H1 (cell line): ENCODE results near the gene FIGNL1. TPM values are rescaled to one million over a fixed set of nuclear protein-coding genes. Genes with fewer than 3 reads are reported as not detected.

Source experiments
- CTCF ChIA-PET: fragments of 300-600 bp; sonication (Branson Sonifier 250); formaldehyde crosslinking; loops from one replicate; lab custom pipeline; 2021; ENCODE audit not compliant: partially characterized antibody; lab: Charles Lee
- POLR2A ChIA-PET: fragments of 300-600 bp; sonication (Branson Sonifier 250); formaldehyde crosslinking; loops from one replicate; lab custom pipeline; 2021; ENCODE audit warnings: inconsistent platforms; ENCODE audit not compliant: partially characterized antibody; lab: Charles Lee
- DNase-seq, 2 experiments: peaks; one replicate each; pipeline versions ENCODE4 v3.0.0 to v3.0.0-alpha.2; 2010 to 2022; ENCODE audit warnings: low spot score in 2 of 2, low read depth in 1 of 2, mixed read lengths in 1 of 2
- FAIRE-seq: peaks from 2 replicates; lab custom pipeline; 2011; peaks lifted over from hg19 to GRCh38; lab: Jason Lieb, UNC
- H2AFZ ChIP-seq: 2 replicates; pipeline ENCODE4 v1.8.1; 2012; ENCODE audit warnings: low read length, inconsistent platforms
- H2AK5ac ChIP-seq: 2 replicates; pipeline ENCODE4 v1.6.1; 2013; ENCODE audit warnings: low read depth, low read length
- H2BK120ac ChIP-seq: replicated peaks from 2 replicates; pipeline ENCODE3; 2013; ENCODE audit warnings: low read depth, low read length, inconsistent platforms
- H2BK12ac ChIP-seq: 2 replicates; pipeline ENCODE4 v1.6.1; 2013; ENCODE audit warnings: low read depth, low read length
- H2BK15ac ChIP-seq: 2 replicates; pipeline ENCODE4 v1.6.1; 2013; ENCODE audit warnings: low read length
- H2BK20ac ChIP-seq: 2 replicates; pipeline ENCODE4 v1.6.1; 2013; ENCODE audit warnings: low read length
- H2BK5ac ChIP-seq: 2 replicates; pipeline ENCODE4 v1.6.1; 2013; ENCODE audit warnings: low read depth, low read length
- H3K14ac ChIP-seq: 2 replicates; pipeline ENCODE4 v1.6.1; 2013; ENCODE audit warnings: inconsistent platforms; ENCODE audit not compliant: insufficient read length
- H3K18ac ChIP-seq: 2 replicates; pipeline ENCODE4 v1.6.1; 2013; ENCODE audit warnings: low read length; ENCODE audit errors: extremely low read depth
- H3K23ac ChIP-seq: 2 replicates; pipeline ENCODE4 v1.6.1; 2013; ENCODE audit warnings: inconsistent platforms; ENCODE audit not compliant: insufficient read length
- H3K23me2 ChIP-seq: 2 replicates; pipeline ENCODE4 v1.6.1; 2013; ENCODE audit warnings: low read depth, low read length
- H3K27ac ChIP-seq: 2 replicates; pipeline ENCODE4 v1.6.1; 2011; ENCODE audit warnings: low read depth, low read length, inconsistent platforms
- H3K27me3 ChIP-seq, 4 experiments: replicated peaks in 1 of 4; 1 replicate in 1 of 4; 2 replicates in 3 of 4; pipeline versions ENCODE4 v1.6.1 to v1.8.1; 2011 to 2013; ENCODE audit warnings: low read length in 3 of 4, mild to moderate bottlenecking in 3 of 4, inconsistent platforms in 2 of 4, mixed read lengths in 2 of 4, moderate library complexity in 1 of 4; ENCODE audit not compliant: control insufficient read depth in 3 of 4, insufficient read depth in 3 of 4; ENCODE audit errors: extremely low read depth in 1 of 4
- H3K36me3 ChIP-seq, 4 experiments: 2 replicates each; pipeline versions ENCODE4 v1.6.1 to v1.8.1; 2011 to 2013; ENCODE audit warnings: mild to moderate bottlenecking in 4 of 4, low read length in 3 of 4, moderate library complexity in 2 of 4, control low read depth in 1 of 4, inconsistent platforms in 1 of 4; ENCODE audit not compliant: insufficient read depth in 4 of 4, control insufficient read depth in 2 of 4
- H3K4ac ChIP-seq: replicated peaks from 2 replicates; pipeline ENCODE3; 2013; ENCODE audit warnings: low read length, low read depth, mixed read lengths, inconsistent platforms; ENCODE audit not compliant: insufficient read length
- H3K4me1 ChIP-seq, 4 experiments: replicated peaks in 1 of 4; 1 replicate in 1 of 4; 2 replicates in 3 of 4; pipeline versions ENCODE4 v1.6.1 to v1.8.1; 2011 to 2013; ENCODE audit warnings: low read length in 3 of 4, inconsistent platforms in 2 of 4, mixed read lengths in 1 of 4; ENCODE audit not compliant: insufficient read depth in 4 of 4, control insufficient read depth in 3 of 4
- H3K4me2 ChIP-seq, 2 experiments: 2 replicates each; pipeline versions ENCODE4 v1.6.1 to v1.8.1; 2011 to 2013; ENCODE audit warnings: low read depth in 2 of 2, low read length in 2 of 2, control low read depth in 1 of 2, inconsistent platforms in 1 of 2, mild to moderate bottlenecking in 1 of 2; ENCODE audit not compliant: insufficient read depth in 1 of 2
- H3K4me3 ChIP-seq, 4 experiments: fragments of 200-600, 300-600 bp in 1 of 4; sonication (generic), shearing (Covaris generic), sonication (Bioruptor Twin) in 1 of 4; 2 replicates each; pipeline versions ENCODE4 v1.5.1 to v1.8.1; 2011 to 2016; ENCODE audit warnings: low read length in 4 of 4, low read depth in 3 of 4, control low read depth in 2 of 4, inconsistent platforms in 2 of 4, mild to moderate bottlenecking in 2 of 4, mixed read lengths in 1 of 4, moderate library complexity in 1 of 4; ENCODE audit not compliant: insufficient read depth in 2 of 4; ENCODE audit errors: extremely low read depth in 1 of 4
- H3K56ac ChIP-seq: replicated peaks from 2 replicates; pipeline ENCODE3; 2013; ENCODE audit warnings: low read depth, mild to moderate bottlenecking, mixed read lengths, low read length, inconsistent platforms; ENCODE audit not compliant: insufficient read length
- H3K79me1 ChIP-seq: 2 replicates; pipeline ENCODE4 v1.6.1; 2013; ENCODE audit warnings: low read depth, low read length, control low read depth
- H3K79me2 ChIP-seq, 2 experiments: 2 replicates each; pipeline versions ENCODE4 v1.6.1 to v1.8.1; 2012 to 2013; ENCODE audit warnings: low read length in 2 of 2, mild to moderate bottlenecking in 2 of 2, inconsistent platforms in 1 of 2; ENCODE audit not compliant: insufficient read depth in 2 of 2, control insufficient read depth in 1 of 2
- H3K9ac ChIP-seq, 4 experiments: replicated peaks in 1 of 4; 1 replicate in 1 of 4; 2 replicates in 3 of 4; pipeline versions ENCODE4 v1.6.1 to v1.8.1; 2011 to 2013; ENCODE audit warnings: low read depth in 3 of 4, low read length in 3 of 4, control low read depth in 2 of 4, mild to moderate bottlenecking in 2 of 4, moderate library complexity in 2 of 4, inconsistent platforms in 1 of 4; ENCODE audit errors: extremely low read depth in 1 of 4
- H3K9me3 ChIP-seq, 2 experiments: 2 replicates each; pipeline versions ENCODE4 v1.6.1 to v1.8.1; 2012 to 2013; ENCODE audit warnings: mild to moderate bottlenecking in 2 of 2, moderate library complexity in 2 of 2, control low read depth in 1 of 2, inconsistent platforms in 1 of 2, low read depth in 1 of 2, low read length in 1 of 2, mixed read lengths in 1 of 2; ENCODE audit not compliant: insufficient read depth in 2 of 2
- H4K20me1 ChIP-seq, 2 experiments: replicated peaks in 1 of 2; 2 replicates each; pipeline versions ENCODE3 to v1.8.1; 2011 to 2013; ENCODE audit warnings: inconsistent platforms in 2 of 2, low read length in 2 of 2, mild to moderate bottlenecking in 1 of 2; ENCODE audit not compliant: insufficient read depth in 2 of 2, control insufficient read depth in 1 of 2
- H4K5ac ChIP-seq: 2 replicates; pipeline ENCODE4 v1.6.1; 2013; ENCODE audit warnings: low read length, low read depth, mixed read lengths, inconsistent platforms; ENCODE audit not compliant: insufficient read length
- H4K8ac ChIP-seq: 2 replicates; pipeline ENCODE4 v1.8.0; 2013; ENCODE audit warnings: mild to moderate bottlenecking, moderate library complexity, low read length, inconsistent platforms; ENCODE audit not compliant: insufficient read depth; ENCODE audit errors: extremely low read depth
- H4K91ac ChIP-seq: replicated peaks from 2 replicates; pipeline ENCODE3; 2013; ENCODE audit warnings: low read length, mixed read lengths, inconsistent platforms; ENCODE audit not compliant: insufficient read length
- CHD2 ChIP-seq: IDR thresholded peaks from 2 replicates; pipeline ENCODE4 v1.6.1; 2012; ENCODE audit warnings: low read length, improper control_type of control experiment
- EP300 ChIP-seq, 2 experiments: IDR thresholded peaks; 1 replicate in 1 of 2; 2 replicates in 1 of 2; pipeline ENCODE4 v1.6.1; 2011 to 2012; ENCODE audit warnings: low read depth in 2 of 2, low read length in 2 of 2, mild to moderate bottlenecking in 2 of 2, borderline replicate concordance in 1 of 2, inconsistent platforms in 1 of 2, moderate library complexity in 1 of 2
- JUND ChIP-seq: IDR thresholded peaks from 2 replicates; pipeline ENCODE4 v1.6.1; 2011; ENCODE audit warnings: mild to moderate bottlenecking, improper control_type of control experiment, low read length
- NRF1 ChIP-seq: IDR thresholded peaks from 2 replicates; pipeline ENCODE4 v1.6.1; 2011; ENCODE audit warnings: mild to moderate bottlenecking, low read depth, low read length, improper control_type of control experiment
- POLR2A ChIP-seq, 2 experiments: IDR thresholded peaks; 1 replicate in 1 of 2; 2 replicates in 1 of 2; pipeline ENCODE4 v1.6.1; 2011; ENCODE audit warnings: low read depth in 2 of 2, low read length in 2 of 2, mild to moderate bottlenecking in 2 of 2; ENCODE audit errors: control extremely low read depth in 1 of 2
- RNF2 ChIP-seq: fragments of 200-900, 300-1000 bp; sonication (generic); IDR thresholded peaks from 2 replicates; pipeline ENCODE4 v1.7.1; 2016; ENCODE audit warnings: borderline replicate concordance, low read depth, mild to moderate bottlenecking, antibody characterized with exemption, low read length; ENCODE audit not compliant: poor library complexity, severe bottlenecking; ENCODE audit errors: missing control alignments
- SAP30 ChIP-seq: fragments of 300-600 bp; sonication (generic); IDR thresholded peaks from 2 replicates; pipeline ENCODE4 v1.7.1; 2012; ENCODE audit warnings: low read length, moderate library complexity, mild to moderate bottlenecking, inconsistent platforms; ENCODE audit not compliant: insufficient read depth, insufficient replicate concordance
- SIN3A ChIP-seq, 2 experiments: IDR thresholded peaks in 1 of 2; conservative IDR thresholded peaks in 1 of 2; 2 replicates each; pipeline ENCODE4 v1.6.1; 2011 to 2012; ENCODE audit warnings: low read length in 2 of 2, improper control_type of control experiment in 1 of 2, low read depth in 1 of 2, mild to moderate bottlenecking in 1 of 2
- SP4 ChIP-seq: IDR thresholded peaks from 2 replicates; pipeline ENCODE4 v1.6.1; 2012; ENCODE audit warnings: low read length, inconsistent platforms
- TBP ChIP-seq: IDR thresholded peaks from 2 replicates; pipeline ENCODE4 v1.6.1; 2011; ENCODE audit warnings: low read depth, low read length, improper control_type of control experiment
- WGBS, 2 experiments: shearing (Covaris generic) in 1 of 2; methylation state at CpG; one replicate each; pipeline versions ENCODE4 v1.1.6 to v1.1.7; 2013 to 2015; ENCODE audit warnings: low lambda C conversion rate in 2 of 2, mixed read lengths in 2 of 2, inconsistent platforms in 1 of 2, low coverage in 1 of 2, missing lambda C conversion rate in 1 of 2; ENCODE audit not compliant: insufficient replicate concordance in 2 of 2, insufficient coverage in 1 of 2, insufficient read length in 1 of 2; ENCODE audit errors: extremely low coverage in 1 of 2, missing lambda C conversion rate in 1 of 2; 5-methylcytosine and 5-hydroxymethylcytosine counted together
- polyA plus RNA-seq, 7 experiments: library from polyadenylated mRNA; depleted of rRNA in 3 of 7; stranded (reverse) in 5 of 7; unstranded in 2 of 7; fragments of >200 nt in 5 of 7; fragments of 200-250 nt in 2 of 7; gene quantifications; 1 replicate in 5 of 7; 2 replicates in 1 of 7; 4 replicates in 1 of 7; pipeline versions ENCODE4 v1.2.1 to v1.2.3, GENCODE V29; 2011 to 2013; ENCODE audit warnings: missing spikeins in 2 of 7, mixed read lengths in 2 of 7
- total RNA-seq: library from RNA; stranded (reverse); fragmentation: NEBNext Ultra II Directional; extraction: Animal tissue kit (Norgen Biotek cat#: 25700); gene quantifications from 2 replicates; pipeline ENCODE4 v1.2.1, GENCODE V29; 2021

The FIGNL1 gene
- total and polyA plus RNA-seq, 2 of the 8 experiments (the other 6 are each of a cell fraction or from before 2014, with no cell fraction given): 6.5 to 9.9 TPM

- H3K4me3 ChIP-seq: no peak overlapping the region
- H3K14ac ChIP-seq: no peak overlapping the region
- no peak overlapping the region for H2BK15ac ChIP-seq
- H3K4me2 ChIP-seq: no peak overlapping the region
- H3K23me2 ChIP-seq: no peaks in the 10 kb centered on the region
- no peak overlapping the region for H3K4ac ChIP-seq
- CTCF ChIA-PET: interaction anchor here (0.5 kb wide), 1 partner anchor 268 kb away, joined by 3 read pairs; no protein-coding TSS in a partner anchor
- H2BK5ac ChIP-seq: no peak overlapping the region
- H3K9ac ChIP-seq: no peak overlapping the region
- no peak overlapping the region for H2BK20ac ChIP-seq
- H3K27ac ChIP-seq: no peak overlapping the region
- no peak overlapping the region for H4K8ac ChIP-seq
- no peak overlapping the region for H2AK5ac ChIP-seq
- TF ChIP-seq TBP: no peak
- TF ChIP-seq EP300 (IDR thresholded peaks at IDR 0.05; ENCODE audit: borderline replicate concordance in 1 of 2, low read depth in 2 of 2, low read length in 2 of 2): no peak
- TF ChIP-seq CHD2: no peak
- TF ChIP-seq SAP30: no peak
- no peak for TF ChIP-seq JUND
- TF ChIP-seq NRF1: no peak
- no peak for TF ChIP-seq SP4
- no peak for TF ChIP-seq SIN3A (conservative IDR thresholded peaks at IDR 0.05 in 1 of 2, IDR thresholded peaks at IDR 0.05 in 1 of 2; ENCODE audit: low read depth in 1 of 2, low read length in 2 of 2)
- TF ChIP-seq RNF2: no peak
- no peak for TF ChIP-seq POLR2A (IDR thresholded peaks at IDR 0.05; ENCODE audit: control extremely low read depth in 1 of 2, low read depth in 2 of 2, low read length in 2 of 2)
- TF ChIP-seq, all 59 proteins: peak for 0
- Histone ChIP-seq H3K56ac (no peak overlapping the region), H3K79me2 (no peaks in the 10 kb centered on the region), H2BK12ac (no peak overlapping the region), H2BK120ac (no peak overlapping the region), H4K91ac (no peak overlapping the region), H3K36me3 (no peaks in the 10 kb centered on the region), H3K9me3 (no peaks in the 10 kb centered on the region), H3K23ac (no peak overlapping the region), H3K4me1 (peaks cover 0 to 3% (median 0%) of the 10 kb centered on the region in 4 experiments; a peak in 2 of 7 replicates), H3K18ac (no peak overlapping the region), H3K79me1 (no peaks in the 10 kb centered on the region), H2AFZ (no peak overlapping the region), H4K20me1 (no peaks in the 10 kb centered on the region), H3K27me3 (peaks cover 0 to 2% (median under 1%) of the 10 kb centered on the region in 4 experiments; a peak in 3 of 7 replicates), H4K5ac (no peak overlapping the region)
- 96% methylated on average over 4 of the region's 4 CpGs; no CpG with 5 or more reads in 1 of the 2 experiments for WGBS, 2 experiments
- no peak for DNase-seq
- FAIRE-seq: no peak
- POLR2A ChIA-PET: no interaction called here
These were observed 23.4 kb upstream of the FIGNL1 start for GRCh38 chr7:50473531-50473930.
